Pancreas (tissue), 10 donors: ENCODE data around the gene LONP2. TPM values are rescaled to one million over a fixed set of nuclear protein-coding genes. Genes with fewer than 3 reads are reported as not detected.
"Not testable (repeated sequence)": the region's sequence is repeated elsewhere in the genome, so short reads cannot be mapped to it uniquely, and the experiment has no call there.

Source experiments
- ATAC-seq, 4 donors: fragments of 200-7000 bp; cut with Tn5 transposase; one replicate each; pipeline versions ENCODE4 v1.8.0 to v1.9.1; 2020; ENCODE audit warnings: mild to moderate bottlenecking in 4 of 4, moderate library complexity in 4 of 4
- DNase-seq, 6 donors: peaks; one replicate each; pipeline ENCODE4 v3.0.0-alpha.2; 2020
- FAIRE-seq: peaks from 2 replicates; lab custom pipeline; 2012; peaks lifted over from hg19 to GRCh38; lab: Jason Lieb, UNC
- H3K27ac ChIP-seq, 4 donors: fragments of 200-600 bp; sonication (generic); 1 replicate in 3 of 4; 2 replicates in 1 of 4; pipeline versions ENCODE4 v1.5.0 to v1.8.0; 2020
- H3K27me3 ChIP-seq, 4 donors: fragments of 200-600 bp; one replicate each; pipeline ENCODE4 v1.8.0; 2021
- H3K36me3 ChIP-seq, 3 donors: fragments of 200-600 bp; sonication (generic) in 1 of 3; one replicate each; pipeline versions ENCODE4 v1.5.0 to v1.8.0; 2020 to 2021
- H3K4me1 ChIP-seq, 3 donors: fragments of 200-600 bp; one replicate each; pipeline ENCODE4 v1.8.0; 2021
- H3K4me3 ChIP-seq, 4 donors: fragments of 200-600 bp; sonication (generic) in 2 of 4; one replicate each; pipeline versions ENCODE4 v1.5.0 to v1.8.0; 2020 to 2021
- H3K9me3 ChIP-seq, 4 donors: fragments of 200-600 bp; one replicate each; pipeline ENCODE4 v1.8.0; 2021
- WGBS, 2 donors: extraction: QIAGEN DNeasy Blood & Tissue Kit; methylation state at CpG; one replicate each; pipeline ENCODE4 v1.1.7; 2013; 5-methylcytosine and 5-hydroxymethylcytosine counted together
- intact Hi-C, 3 donors: fragments of 100-400 bp; cut with DNase I; formaldehyde crosslinking; loops; one replicate each; pipeline versions ENCODE4 v1.11.1 to v1.14.2; 2022
- polyA plus RNA-seq, 2 donors: library from polyadenylated mRNA; stranded (reverse); fragments of 200-250 nt; gene quantifications; one replicate each; pipeline ENCODE4 v1.2.3, GENCODE V29; 2013
- total RNA-seq, 6 donors: library from RNA; stranded (reverse); fragmentation: NEBNext Ultra II Directional in 4 of 6; extraction: Animal tissue kit (Norgen Biotek cat#: 25700) in 4 of 6; gene quantifications; one replicate each; pipeline versions ENCODE4 v1.2.1 to v1.2.4, GENCODE V29; 2021 to 2023
- TF ChIP-seq, protein P1 (sequence below), 4 donors: fragments of 200-600 bp; sonication (generic) in 3 of 4; IDR thresholded peaks; one replicate each; pipeline versions ENCODE4 v1.5.0 to v1.8.0; 2021; ENCODE audit warnings: antibody characterized with exemption in 4 of 4
- donor health status: healthy with polysubstance abuse.
- donor health status: DM: no; HTN: no; CAD: no; lungs with moderate emphysema.
- donor health status: DM: no; HTN: no; CAD: no.
- donor health status: control.
- donor health status: control.
- donor health status: Bipolar disorder and iron deficiency.
- donor health status: DM: yes; HTN: yes; CAD: no.
- donor health status: DM: no; HTN: no; CAD: no.
- donor health status: DM: no; HTN: no; CAD: no.
- donor health status: DM: yes; HTN: yes; CAD: no.

LONP2 gene
- total and polyA plus RNA-seq, 8 donors: 31.4 to 49.1 (median 41.6) TPM

DNA sequence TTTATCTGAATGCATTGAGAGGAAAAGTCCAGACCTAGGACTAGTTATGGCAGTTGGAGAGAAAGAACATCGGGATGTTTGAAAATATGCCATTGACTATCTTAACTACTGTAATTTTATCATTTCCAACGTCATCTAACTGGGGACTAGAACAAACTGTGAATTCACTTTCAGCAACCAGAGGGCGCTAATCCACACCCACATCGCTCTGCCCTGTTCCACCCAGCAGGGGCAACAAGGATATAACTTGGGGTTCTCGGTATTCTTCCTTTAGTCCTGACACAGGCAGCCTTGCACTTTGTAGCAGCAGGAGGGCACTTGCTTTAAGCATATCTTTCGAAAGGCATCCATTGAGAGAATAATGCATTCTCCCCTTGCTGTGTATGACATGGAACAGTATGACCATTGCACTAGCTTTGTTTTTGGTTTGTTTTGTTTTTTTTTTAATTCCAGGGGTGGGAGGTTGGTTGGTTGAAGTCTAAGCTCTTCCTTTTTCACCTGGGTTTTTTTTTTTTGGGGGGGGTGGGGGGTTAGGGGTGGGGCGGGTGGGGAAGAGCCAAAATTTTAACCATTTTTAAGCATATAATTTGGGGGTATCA, 109.6 kb downstream of the LONP2 start:
- Histone ChIP-seq H3K4me1 (no peaks in the 10 kb centered on the region), H3K27me3 (no peaks in the 10 kb centered on the region), H3K27ac (no peak overlapping the region), H3K36me3 (peaks cover 0 to 30% (median 7%) of the 10 kb centered on the region in 3 donors), H3K4me3 (no peak overlapping the region), H3K9me3 (no peaks in the 10 kb centered on the region)
- ATAC-seq (peak; percentile 88 to 96 (median 92)), FAIRE-seq (peak; percentile 5), DNase-seq (peak in 4 of 6 donors; percentile 39 to 66 (median 44))
- TF ChIP-seq, protein P1, sequence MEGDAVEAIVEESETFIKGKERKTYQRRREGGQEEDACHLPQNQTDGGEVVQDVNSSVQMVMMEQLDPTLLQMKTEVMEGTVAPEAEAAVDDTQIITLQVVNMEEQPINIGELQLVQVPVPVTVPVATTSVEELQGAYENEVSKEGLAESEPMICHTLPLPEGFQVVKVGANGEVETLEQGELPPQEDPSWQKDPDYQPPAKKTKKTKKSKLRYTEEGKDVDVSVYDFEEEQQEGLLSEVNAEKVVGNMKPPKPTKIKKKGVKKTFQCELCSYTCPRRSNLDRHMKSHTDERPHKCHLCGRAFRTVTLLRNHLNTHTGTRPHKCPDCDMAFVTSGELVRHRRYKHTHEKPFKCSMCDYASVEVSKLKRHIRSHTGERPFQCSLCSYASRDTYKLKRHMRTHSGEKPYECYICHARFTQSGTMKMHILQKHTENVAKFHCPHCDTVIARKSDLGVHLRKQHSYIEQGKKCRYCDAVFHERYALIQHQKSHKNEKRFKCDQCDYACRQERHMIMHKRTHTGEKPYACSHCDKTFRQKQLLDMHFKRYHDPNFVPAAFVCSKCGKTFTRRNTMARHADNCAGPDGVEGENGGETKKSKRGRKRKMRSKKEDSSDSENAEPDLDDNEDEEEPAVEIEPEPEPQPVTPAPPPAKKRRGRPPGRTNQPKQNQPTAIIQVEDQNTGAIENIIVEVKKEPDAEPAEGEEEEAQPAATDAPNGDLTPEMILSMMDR (IDR thresholded peaks at IDR 0.05): peak; percentile 63 to 88 (median 76)
- intact Hi-C loops: loop anchor here in 2 of 3 donors (5.0 to 10.0 kb wide), 3 partner anchors 191 to 274 kb away; no protein-coding TSS in a partner anchor
- 29 to 35% methylated on average over 7 of the region's 7 CpGs for WGBS, 2 donors

DNA sequence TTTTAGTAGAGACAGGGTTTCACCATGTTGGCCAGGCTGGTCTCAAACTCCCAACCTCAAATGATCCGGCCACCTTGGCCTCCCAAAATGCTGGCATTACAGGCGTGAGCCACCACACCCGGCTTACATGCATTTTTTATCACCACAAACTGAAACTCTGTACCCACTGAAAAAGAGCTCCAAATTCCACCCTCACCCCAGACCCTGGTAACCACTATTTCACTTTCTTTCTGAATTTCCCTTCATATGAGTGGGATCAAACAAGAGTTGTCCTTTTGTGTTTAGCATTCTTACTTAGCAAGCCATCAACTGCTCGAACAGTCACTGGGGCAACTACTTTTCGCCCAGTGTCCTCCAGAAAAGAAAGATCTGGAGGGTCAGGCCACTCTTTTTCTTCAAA, 110.3 kb downstream of the LONP2 start:
- intact Hi-C loops: loop anchor here in 2 of 3 donors (5.0 to 10.0 kb wide), 3 partner anchors 190 to 273 kb away; no protein-coding TSS in a partner anchor
- FAIRE-seq: not testable (repeated sequence)
- WGBS, 2 donors: 97 to 98% methylated on average over 5 of the region's 5 CpGs

DNA sequence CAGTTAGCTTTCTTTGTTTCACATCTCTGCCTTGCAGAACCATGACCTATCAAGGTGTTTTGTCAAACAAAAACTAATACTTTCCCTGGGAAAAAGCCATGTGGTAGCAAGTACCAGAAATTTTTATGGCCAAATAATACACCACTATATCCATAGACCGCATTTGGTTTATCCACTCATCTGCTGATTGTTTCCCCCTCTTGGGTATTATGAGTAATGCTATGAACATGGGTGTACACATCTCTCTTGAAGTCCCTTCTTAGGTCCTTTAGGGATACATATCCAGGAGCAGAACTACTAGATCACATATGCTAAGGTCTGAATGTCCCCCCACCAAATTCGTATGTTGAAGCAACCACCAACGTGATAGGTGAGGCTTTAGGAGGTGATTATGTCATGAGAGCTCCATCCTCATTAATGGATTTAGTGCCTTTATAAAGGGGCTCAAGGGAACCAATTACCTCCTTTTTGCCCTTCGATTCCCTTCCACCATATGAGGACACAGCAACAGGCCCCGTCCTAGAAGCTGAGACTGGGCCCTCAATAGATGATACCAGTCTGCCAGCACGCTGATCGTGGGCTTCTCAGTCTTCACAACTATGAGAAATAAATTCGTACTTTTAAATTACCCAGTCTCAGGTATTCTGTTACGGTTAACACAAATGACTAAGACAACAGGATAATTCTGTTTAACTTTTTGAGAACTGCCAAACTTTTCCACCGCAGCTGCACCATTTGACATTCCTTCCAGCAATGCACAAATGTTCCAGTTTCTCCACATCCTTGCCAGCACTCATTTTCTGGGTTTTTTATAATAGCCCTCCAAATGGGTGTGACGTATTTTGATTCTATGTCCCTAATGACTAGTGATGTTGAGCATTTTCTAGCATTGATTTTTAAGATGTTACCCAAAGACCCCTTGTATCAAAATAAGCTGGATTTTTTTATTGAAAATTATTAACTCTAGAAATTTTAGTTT, 111.1 kb downstream of the LONP2 start:
- Histone ChIP-seq H3K27ac (no peak overlapping the region), H3K4me1 (no peaks in the 10 kb centered on the region), H3K36me3 (peaks cover 0 to 20% (median 7%) of the 10 kb centered on the region in 3 donors), H3K9me3 (no peaks in the 10 kb centered on the region), H3K27me3 (no peaks in the 10 kb centered on the region), H3K4me3 (no peak overlapping the region)
- ATAC-seq (no peak), DNase-seq (no peak), FAIRE-seq (no peak)
- TF ChIP-seq, protein P1 (IDR thresholded peaks at IDR 0.05): no peak
- WGBS, 2 donors: 87 to 89% methylated on average over 11 of the region's 11 CpGs
- intact Hi-C loops: loop anchor here in 2 of 3 donors (5.0 to 10.0 kb wide), 3 partner anchors 190 to 272 kb away; no protein-coding TSS in a partner anchor

More for the DNA sequence above, 110.3 kb downstream of the LONP2 start:
- ATAC-seq, H3K4me3 ChIP-seq, H3K9me3 ChIP-seq, H3K27me3 ChIP-seq, H3K27ac ChIP-seq, DNase-seq, H3K4me1 ChIP-seq: not testable (repeated sequence)
- H3K36me3 ChIP-seq: peaks cover 0 to 24% (median 7%) of the 10 kb centered on the region in 3 donors

DNA sequence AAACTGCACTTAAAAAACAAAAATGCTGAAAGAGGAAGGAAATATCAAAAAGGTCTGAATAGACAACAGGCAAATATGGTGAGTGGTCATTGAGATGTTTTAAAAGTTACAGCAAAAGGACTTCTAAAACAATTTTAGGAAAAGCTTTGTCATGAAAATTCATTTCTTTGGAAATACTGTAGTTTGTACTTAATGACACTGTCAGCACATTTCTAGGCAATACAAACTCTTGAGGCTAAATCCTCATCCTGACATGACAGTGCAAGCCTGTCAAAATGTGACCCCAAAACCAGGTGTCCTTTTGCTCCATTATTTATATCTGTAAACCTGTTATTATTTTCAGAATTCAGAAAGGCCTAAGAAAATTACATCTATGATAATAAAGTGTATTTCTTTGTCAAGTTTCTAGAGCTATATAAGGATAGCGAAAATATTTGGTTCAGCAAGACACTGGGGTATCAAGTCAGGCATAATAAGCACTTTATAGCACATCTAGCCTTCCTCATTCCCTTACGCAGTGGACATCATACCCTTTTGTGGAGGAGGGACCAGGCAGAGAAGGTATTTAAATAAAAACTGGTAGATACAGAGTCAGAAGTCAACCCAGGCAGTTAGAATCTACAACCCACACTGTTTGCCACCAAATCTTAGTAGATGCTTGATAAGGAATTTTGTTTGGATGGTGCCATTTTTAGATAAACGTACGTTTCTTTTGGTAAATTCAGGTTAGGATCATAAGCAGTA, 112.7 kb downstream of the LONP2 start:
- TF ChIP-seq, protein P1 (IDR thresholded peaks at IDR 0.05): no peak
- ATAC-seq (no peak), DNase-seq (no peak), FAIRE-seq (no peak)
- intact Hi-C loops: loop anchor here in 2 of 3 donors (10.0 kb wide), 2 partner anchors 188 to 268 kb away; no protein-coding TSS in a partner anchor
- Histone ChIP-seq H3K9me3 (no peaks in the 10 kb centered on the region), H3K27me3 (no peaks in the 10 kb centered on the region), H3K4me1 (peaks cover 0 to 4% (median 0%) of the 10 kb centered on the region in 3 donors), H3K27ac (no peak overlapping the region), H3K4me3 (no peak overlapping the region), H3K36me3 (peaks cover 0 to 13% (median 5%) of the 10 kb centered on the region in 3 donors)
- WGBS, 2 donors: 70 to 77% methylated on average over 4 of the region's 4 CpGs
